ENCODE measurements around the gene NANS. TPM values are rescaled to one million over a fixed set of nuclear protein-coding genes. Genes with fewer than 3 reads are reported as not detected.
A peak's percentile ranks its signal among the peaks of the same experiment; 100 is the strongest.

The NANS gene
- total RNA-seq, 4 donors from 2014 or later: 28.5 to 68.8 (median 53.6) TPM

DNA sequence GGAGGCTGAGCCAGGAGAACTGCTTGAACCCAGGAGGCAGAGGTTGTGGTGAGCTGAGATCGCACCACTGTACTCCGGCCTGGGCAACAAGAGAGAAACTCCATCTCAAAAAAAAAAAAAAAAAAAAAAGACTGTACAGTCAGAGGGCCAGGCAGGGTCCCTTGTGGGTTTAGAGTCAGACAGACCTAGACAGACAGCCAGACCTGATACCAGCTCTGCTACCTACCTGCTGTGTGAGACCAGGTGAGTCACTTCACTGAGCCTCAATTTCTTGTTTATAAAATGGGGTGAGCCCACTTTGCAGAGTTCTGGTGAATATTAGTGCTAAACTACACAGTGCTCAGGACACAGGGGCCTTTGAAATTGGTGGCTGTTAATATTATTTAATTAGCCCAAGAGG is 42.8 kb downstream of the NANS start:
- WGBS, 2 donors: 95% methylated on average over 2 of the region's 2 CpGs
- no peaks in the 10 kb centered on the region for H3K27me3 ChIP-seq
- intact Hi-C loops (cut with DNase I): no loop called here
- no peak overlapping the region for H3K4me3 ChIP-seq (replicated peaks in 1 of 3)
- no peak for TF ChIP-seq POLR2A (IDR thresholded peaks at IDR 0.05)
- no peak for TF ChIP-seq CTCF (IDR thresholded peaks at IDR 0.05)
- H3K4me1 ChIP-seq: peaks cover 6 to 27% of the 10 kb centered on the region in 2 donors
- H3K9me3 ChIP-seq: no peaks in the 10 kb centered on the region
- H3K36me3 ChIP-seq: no peaks in the 10 kb centered on the region
- no peak for DNase-seq
- H3K27ac ChIP-seq: peak overlapping the region in 2 of 3 donors; percentile 51 to 52

- TF ChIP-seq POLR2A (IDR thresholded peaks at IDR 0.05): no peak
- intact Hi-C loops (cut with DNase I): no loop called here
- peak; percentile 53 to 66 for DNase-seq
- Histone ChIP-seq H3K4me3 (replicated peaks in 1 of 3) (no peak overlapping the region), H3K36me3 (no peaks in the 10 kb centered on the region), H3K27ac (peak overlapping the region in 2 of 3 donors; percentile 51 to 52), H3K27me3 (no peaks in the 10 kb centered on the region), H3K4me1 (peaks cover 6 to 27% of the 10 kb centered on the region in 2 donors), H3K9me3 (no peaks in the 10 kb centered on the region)
- 29 to 36% methylated on average over 5 of the region's 5 CpGs for WGBS, 2 donors
Observed at GRCh38 chr9:98099898-98100297, 43.4 kb downstream of the NANS start.

DNA sequence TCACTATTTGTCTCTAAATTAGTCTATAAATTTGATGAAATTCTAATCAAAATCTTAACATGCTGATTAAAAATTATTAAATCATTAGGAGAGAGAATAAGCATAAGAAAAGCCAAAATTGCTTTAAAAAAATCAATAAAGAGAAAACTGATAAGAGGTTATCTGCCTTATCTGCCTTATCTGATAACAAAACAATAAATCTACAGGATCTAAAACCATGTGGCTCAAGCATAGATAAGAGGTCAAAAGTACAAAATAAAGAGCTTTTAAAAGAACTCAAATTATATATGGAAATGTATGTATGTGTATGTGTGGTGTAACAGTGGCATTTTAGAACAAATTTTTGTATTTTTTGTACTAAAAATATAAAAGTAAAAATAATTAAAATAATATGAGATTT is 43.9 kb downstream of the NANS start:
- intact Hi-C loops (cut with DNase I): no loop called here
- no peaks in the 10 kb centered on the region for H3K36me3 ChIP-seq
- no peak overlapping the region for H3K4me3 ChIP-seq (replicated peaks in 1 of 3)
- DNase-seq: no peak
- H3K27me3 ChIP-seq: no peaks in the 10 kb centered on the region
- peaks cover 6 to 27% of the 10 kb centered on the region in 2 donors for H3K4me1 ChIP-seq
- TF ChIP-seq POLR2A (IDR thresholded peaks at IDR 0.05) (no peak), CTCF (IDR thresholded peaks at IDR 0.05) (no peak)
- peak overlapping the region in 2 of 3 donors; percentile 51 to 52 for H3K27ac ChIP-seq
- no peaks in the 10 kb centered on the region for H3K9me3 ChIP-seq

GRCh38 chr9:98101416-98101815 is 44.9 kb downstream of the NANS start:
- no peaks in the 10 kb centered on the region for H3K9me3 ChIP-seq
- no peaks in the 10 kb centered on the region for H3K27me3 ChIP-seq
- H3K4me3 ChIP-seq (replicated peaks in 1 of 3): no peak overlapping the region
- DNase-seq: no peak
- peaks cover 6 to 27% of the 10 kb centered on the region in 2 donors for H3K4me1 ChIP-seq
- intact Hi-C loops (cut with DNase I): no loop called here
- TF ChIP-seq CTCF (IDR thresholded peaks at IDR 0.05): no peak
- TF ChIP-seq POLR2A (IDR thresholded peaks at IDR 0.05): no peak
- peak overlapping the region in 2 of 3 donors; percentile 1 to 57 for H3K27ac ChIP-seq
- no peaks in the 10 kb centered on the region for H3K36me3 ChIP-seq
- 76 to 81% methylated on average over 7 of the region's 7 CpGs for WGBS, 2 donors

- TF ChIP-seq POLR2A (IDR thresholded peaks at IDR 0.05) (peak in 1 of 2 donors; percentile 17), CTCF (IDR thresholded peaks at IDR 0.05) (no peak)
- 19 to 29% methylated on average over 6 of the region's 6 CpGs for WGBS, 2 donors
- Histone ChIP-seq H3K27ac (peak overlapping the region in 1 of 3 donors; percentile 1), H3K4me3 (replicated peaks in 1 of 3) (no peak overlapping the region), H3K36me3 (no peaks in the 10 kb centered on the region), H3K4me1 (peaks cover 6 to 27% of the 10 kb centered on the region in 2 donors), H3K9me3 (no peaks in the 10 kb centered on the region), H3K27me3 (no peaks in the 10 kb centered on the region)
- peak; percentile 84 to 87 for DNase-seq
- intact Hi-C loops (cut with DNase I): no loop called here
Observed at GRCh38 chr9:98101868-98102273, 45.3 kb downstream of the NANS start.

DNA sequence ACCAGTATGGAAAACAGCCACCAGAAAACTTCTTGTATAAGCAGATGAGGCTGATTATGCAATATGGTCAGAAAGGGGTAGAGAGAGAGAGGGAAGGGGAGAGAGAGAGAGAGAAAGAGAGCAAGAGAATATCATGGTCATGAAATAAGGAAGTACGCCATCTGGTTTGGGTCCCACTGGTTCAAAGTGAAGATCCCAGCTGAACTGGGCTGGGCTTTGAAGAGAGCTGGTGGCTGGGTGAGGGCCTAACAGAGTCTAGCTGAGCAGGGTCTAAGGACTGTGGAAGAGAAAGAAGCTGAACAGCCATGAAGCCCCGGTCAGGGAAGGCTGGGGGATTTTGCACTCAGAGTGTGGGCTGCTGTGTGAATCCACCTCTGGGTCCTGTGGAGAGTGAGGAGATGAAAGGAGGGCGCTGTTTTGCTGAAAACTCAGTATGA is 47.9 kb downstream of the NANS start:
- TF ChIP-seq POLR2A (IDR thresholded peaks at IDR 0.05): no peak
- TF ChIP-seq CTCF (IDR thresholded peaks at IDR 0.05): no peak
- no peaks in the 10 kb centered on the region for H3K9me3 ChIP-seq
- 85 to 88% methylated on average over 3 of the region's 3 CpGs for WGBS, 2 donors
- no peaks in the 10 kb centered on the region for H3K36me3 ChIP-seq
- no peaks in the 10 kb centered on the region for H3K27me3 ChIP-seq
- peaks cover 6 to 22% of the 10 kb centered on the region in 2 donors for H3K4me1 ChIP-seq
- no peak for DNase-seq
- no peak overlapping the region for H3K27ac ChIP-seq
- H3K4me3 ChIP-seq (replicated peaks in 1 of 3): no peak overlapping the region
- intact Hi-C loops (cut with DNase I): no loop called here

Measured in thyroid gland (tissue), 4 donors.